Measurements from ENCODE around the gene ELOVL7.
"Not testable (repeated sequence)": the region's sequence is repeated elsewhere in the genome, so short reads cannot be mapped to it uniquely, and the experiment has no call there.

Gene ELOVL7

DNA sequence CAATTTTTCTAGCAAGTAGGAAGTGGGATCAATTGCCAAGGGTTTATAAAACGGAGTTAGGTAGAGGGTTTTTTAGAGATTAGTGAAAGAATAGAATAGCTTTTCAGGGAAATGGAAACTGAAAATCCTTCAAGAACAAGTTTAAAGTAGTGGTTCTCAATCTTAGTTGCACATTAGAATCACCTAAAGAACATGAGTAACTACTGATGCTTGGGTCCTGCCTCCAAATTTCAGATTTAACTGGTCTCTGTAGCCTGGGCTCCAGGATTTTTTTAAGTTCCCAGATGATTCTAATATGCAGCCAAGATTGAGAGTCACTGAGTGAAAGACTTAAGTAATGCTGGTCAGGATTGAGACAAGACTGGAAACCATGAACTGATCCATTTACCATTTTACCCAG is 20.5 kb downstream of the ELOVL7 start:
- no peak overlapping the region for H3K4me3 ChIP-seq (ENCODE audit: low read depth in 1 of 2, low read length in 1 of 2)
- H3K9me3 ChIP-seq: no peaks in the 10 kb centered on the region
- TF ChIP-seq, protein P1, sequence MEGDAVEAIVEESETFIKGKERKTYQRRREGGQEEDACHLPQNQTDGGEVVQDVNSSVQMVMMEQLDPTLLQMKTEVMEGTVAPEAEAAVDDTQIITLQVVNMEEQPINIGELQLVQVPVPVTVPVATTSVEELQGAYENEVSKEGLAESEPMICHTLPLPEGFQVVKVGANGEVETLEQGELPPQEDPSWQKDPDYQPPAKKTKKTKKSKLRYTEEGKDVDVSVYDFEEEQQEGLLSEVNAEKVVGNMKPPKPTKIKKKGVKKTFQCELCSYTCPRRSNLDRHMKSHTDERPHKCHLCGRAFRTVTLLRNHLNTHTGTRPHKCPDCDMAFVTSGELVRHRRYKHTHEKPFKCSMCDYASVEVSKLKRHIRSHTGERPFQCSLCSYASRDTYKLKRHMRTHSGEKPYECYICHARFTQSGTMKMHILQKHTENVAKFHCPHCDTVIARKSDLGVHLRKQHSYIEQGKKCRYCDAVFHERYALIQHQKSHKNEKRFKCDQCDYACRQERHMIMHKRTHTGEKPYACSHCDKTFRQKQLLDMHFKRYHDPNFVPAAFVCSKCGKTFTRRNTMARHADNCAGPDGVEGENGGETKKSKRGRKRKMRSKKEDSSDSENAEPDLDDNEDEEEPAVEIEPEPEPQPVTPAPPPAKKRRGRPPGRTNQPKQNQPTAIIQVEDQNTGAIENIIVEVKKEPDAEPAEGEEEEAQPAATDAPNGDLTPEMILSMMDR (IDR thresholded peaks at IDR 0.05): no peak
- H3K27ac ChIP-seq: no peak overlapping the region
- no peaks in the 10 kb centered on the region for H3K4me1 ChIP-seq (ENCODE audit: control insufficient read depth in 1 of 2, insufficient read depth in 1 of 2, low read depth in 1 of 2, low read length in 1 of 2)
- no peaks in the 10 kb centered on the region for H3K36me3 ChIP-seq
- no peaks in the 10 kb centered on the region for H3K27me3 ChIP-seq

DNA sequence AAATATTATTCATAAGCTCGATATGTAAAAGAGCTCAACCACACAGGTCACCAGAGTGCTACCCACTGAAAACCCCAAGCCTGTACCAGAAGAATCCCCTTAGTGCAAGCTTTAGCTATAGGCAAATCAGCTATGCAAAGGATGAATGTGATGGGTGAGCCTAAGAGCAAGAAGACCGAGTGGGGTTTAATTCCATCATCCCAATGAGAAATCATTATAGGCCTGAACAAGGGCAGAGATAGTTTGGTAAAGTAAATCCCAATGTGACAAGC is 21.8 kb downstream of the ELOVL7 start:
- H3K9me3 ChIP-seq: no peaks in the 10 kb centered on the region
- TF ChIP-seq, protein P1 (IDR thresholded peaks at IDR 0.05): no peak
- H3K27ac ChIP-seq: no peak overlapping the region
- H3K4me1 ChIP-seq (ENCODE audit: control insufficient read depth in 1 of 2, insufficient read depth in 1 of 2, low read depth in 1 of 2, low read length in 1 of 2): no peaks in the 10 kb centered on the region
- no peaks in the 10 kb centered on the region for H3K27me3 ChIP-seq
- H3K36me3 ChIP-seq: no peaks in the 10 kb centered on the region
- no peak overlapping the region for H3K4me3 ChIP-seq (ENCODE audit: low read depth in 1 of 2, low read length in 1 of 2)

DNA sequence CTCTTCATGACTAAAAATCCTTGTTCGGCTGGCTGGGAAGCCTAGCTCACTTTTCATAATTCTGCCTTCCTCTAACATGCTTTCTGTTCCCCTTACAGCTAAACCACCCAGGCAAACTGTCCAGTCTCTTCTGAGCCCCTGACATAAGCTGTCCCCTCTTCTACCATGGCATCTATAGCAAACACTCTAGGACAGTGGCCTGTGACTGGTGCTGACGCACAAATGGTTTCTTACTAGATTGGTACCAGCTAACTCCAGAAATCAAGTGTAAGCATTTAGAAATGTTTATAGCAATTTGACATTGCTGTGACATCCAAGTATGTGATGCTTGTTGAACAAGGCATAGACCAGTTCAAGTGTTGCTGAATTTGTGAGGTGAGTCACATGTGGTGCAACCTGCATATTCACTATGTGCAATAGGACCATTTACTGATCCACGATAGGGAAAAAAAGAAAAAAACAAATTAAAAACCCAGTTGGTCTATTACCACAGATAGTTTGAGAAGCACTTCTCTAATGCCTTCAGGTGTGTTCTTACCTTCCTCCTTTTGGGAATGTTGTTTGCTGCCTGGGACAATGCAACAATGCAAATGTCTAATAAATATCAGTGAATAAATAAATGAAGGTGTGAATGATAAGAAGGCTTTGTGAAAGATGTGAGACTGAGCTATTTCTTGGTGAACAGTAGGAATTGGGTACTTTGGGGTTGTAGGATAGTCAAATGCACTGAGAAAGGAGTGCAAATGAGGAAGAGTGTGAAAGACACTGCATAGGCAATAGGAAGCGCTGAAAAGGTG is 22.4 kb downstream of the ELOVL7 start:
- H3K36me3 ChIP-seq: no peaks in the 10 kb centered on the region
- no peaks in the 10 kb centered on the region for H3K4me1 ChIP-seq (ENCODE audit: control insufficient read depth in 1 of 2, insufficient read depth in 1 of 2, low read depth in 1 of 2, low read length in 1 of 2)
- H3K4me3 ChIP-seq (ENCODE audit: low read depth in 1 of 2, low read length in 1 of 2): no peak overlapping the region
- H3K9me3 ChIP-seq: no peaks in the 10 kb centered on the region
- no peaks in the 10 kb centered on the region for H3K27me3 ChIP-seq
- TF ChIP-seq, protein P1 (IDR thresholded peaks at IDR 0.05): no peak
- no peak overlapping the region for H3K27ac ChIP-seq

DNA sequence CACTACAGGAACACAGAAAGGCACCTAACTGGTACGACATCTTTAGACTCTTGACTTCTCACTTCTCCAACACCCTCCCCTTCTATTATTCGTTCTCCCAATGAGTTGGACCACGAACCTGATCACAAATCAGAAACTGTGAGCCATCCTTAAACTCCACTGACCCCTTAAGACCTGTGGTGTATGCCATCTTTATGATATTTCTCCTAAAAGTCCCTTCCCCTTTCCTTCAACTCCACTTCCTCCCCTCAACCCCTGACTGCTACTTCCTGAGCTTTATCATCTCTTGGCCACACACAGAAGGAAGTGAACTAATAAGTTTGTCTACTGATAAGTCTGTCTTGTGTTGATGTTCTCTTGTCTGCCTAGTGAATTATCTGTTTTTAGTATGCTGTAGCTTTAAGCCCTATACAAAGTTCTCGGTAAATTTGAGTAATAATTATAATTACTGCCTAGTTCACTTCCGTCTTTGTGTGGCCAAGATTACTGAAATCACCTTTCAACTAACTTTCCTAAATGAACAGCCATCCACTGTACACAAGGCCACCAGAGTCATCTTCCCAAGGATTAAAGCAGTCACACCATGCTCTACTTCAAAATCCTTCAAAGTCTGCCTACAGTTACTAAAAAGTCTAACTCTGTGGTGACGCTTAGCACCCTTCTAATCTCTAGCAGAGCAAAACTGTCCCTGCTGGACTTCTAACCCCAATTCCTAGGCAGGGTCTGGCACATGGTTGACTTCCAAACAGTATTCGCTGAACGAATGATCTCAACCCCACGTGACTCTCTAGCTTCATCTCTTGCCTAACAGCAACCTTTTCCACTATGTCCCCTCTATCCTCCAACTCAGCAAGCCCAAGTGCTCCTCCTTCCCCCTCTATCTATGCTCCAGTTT is 23.2 kb downstream of the ELOVL7 start:
- H3K36me3 ChIP-seq: no peaks in the 10 kb centered on the region
- TF ChIP-seq, protein P1 (IDR thresholded peaks at IDR 0.05): no peak
- no peak overlapping the region for H3K4me3 ChIP-seq (ENCODE audit: low read depth in 1 of 2, low read length in 1 of 2)
- H3K27me3 ChIP-seq: no peaks in the 10 kb centered on the region
- no peaks in the 10 kb centered on the region for H3K4me1 ChIP-seq (ENCODE audit: control insufficient read depth in 1 of 2, insufficient read depth in 1 of 2, low read depth in 1 of 2, low read length in 1 of 2)
- H3K27ac ChIP-seq: no peak overlapping the region
- no peaks in the 10 kb centered on the region for H3K9me3 ChIP-seq

DNA sequence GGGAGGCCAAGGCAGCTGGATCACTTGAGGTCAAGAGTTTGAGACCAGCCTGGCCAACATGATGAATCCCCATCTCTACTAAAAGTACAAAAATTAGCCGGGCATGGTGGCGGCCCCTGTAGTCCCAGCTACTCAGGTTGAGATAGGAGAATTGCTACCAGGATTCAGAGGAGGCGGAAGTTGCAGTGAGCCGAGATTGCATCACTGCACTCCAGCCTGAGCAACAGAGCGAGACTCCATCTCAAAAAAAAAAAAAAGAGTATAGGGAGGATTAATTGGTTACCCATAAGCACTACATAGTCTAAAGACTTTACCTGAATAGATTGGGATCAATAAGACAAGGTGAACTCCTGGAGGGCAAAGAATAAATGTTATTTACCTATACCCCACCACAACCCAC is 27.9 kb downstream of the ELOVL7 start:
- H3K4me3 ChIP-seq (ENCODE audit: low read depth in 1 of 2, low read length in 1 of 2); H3K9me3 ChIP-seq; H3K36me3 ChIP-seq; H3K27me3 ChIP-seq; H3K4me1 ChIP-seq (ENCODE audit: control insufficient read depth in 1 of 2, insufficient read depth in 1 of 2, low read depth in 1 of 2, low read length in 1 of 2); H3K27ac ChIP-seq: not testable (repeated sequence)

DNA sequence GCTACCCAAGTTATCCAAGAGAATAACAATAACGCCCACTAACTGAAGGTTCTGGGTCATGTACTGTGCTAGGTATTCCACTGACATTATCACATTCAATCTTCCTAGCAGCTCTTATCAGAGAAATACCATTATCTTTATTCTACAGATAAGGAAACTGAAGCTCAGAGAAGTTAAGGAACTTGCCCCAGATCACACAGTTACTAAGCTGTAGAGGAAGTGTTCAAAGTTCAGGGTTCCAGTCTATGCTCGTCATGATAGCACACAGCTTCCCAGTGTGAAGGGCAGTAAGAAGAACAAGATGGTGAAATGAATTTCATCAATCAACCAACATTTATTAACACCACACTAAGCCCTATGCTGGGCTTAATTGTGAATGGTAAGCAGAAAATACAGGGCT is 29.6 kb downstream of the ELOVL7 start:
- Histone ChIP-seq H3K27ac (no peak overlapping the region), H3K4me3 (ENCODE audit: low read depth in 1 of 2, low read length in 1 of 2) (no peak overlapping the region), H3K9me3 (no peaks in the 10 kb centered on the region), H3K36me3 (no peaks in the 10 kb centered on the region), H3K4me1 (ENCODE audit: control insufficient read depth in 1 of 2, insufficient read depth in 1 of 2, low read depth in 1 of 2, low read length in 1 of 2) (no peaks in the 10 kb centered on the region), H3K27me3 (no peaks in the 10 kb centered on the region)
- TF ChIP-seq, protein P1 (IDR thresholded peaks at IDR 0.05): no peak

Data from neutrophil (primary cell).